NCI-H774 (cell line): ENCODE results near the gene PRXL2C.

Experiments
- DNase-seq: peaks from one replicate; lab custom pipeline; 2025; lab: John Stamatoyannopoulos, UW

The PRXL2C gene

GRCh38 chr9:96612105-96612965, 42.8 kb downstream of the PRXL2C start:
- DNase-seq = no peak

- no peak for DNase-seq
Measured at GRCh38 chr9:96611302-96611701, 43.8 kb downstream of the PRXL2C start.

GRCh38 chr9:96609732-96610131, 45.4 kb downstream of the PRXL2C start:
- DNase-seq = no peak

- DNase-seq = no peak
Measured at GRCh38 chr9:96607971-96608370, 47.1 kb downstream of the PRXL2C start.

GRCh38 chr9:96605328-96605727, 49.8 kb downstream of the PRXL2C start:
- DNase-seq = no peak

- DNase-seq = no peak
Measured at GRCh38 chr9:96604004-96604319, 51.2 kb downstream of the PRXL2C start.

- DNase-seq = no peak
Measured at GRCh38 chr9:96603305-96604003, 51.7 kb downstream of the PRXL2C start.

- DNase-seq = no peak
Measured at GRCh38 chr9:96599298-96599697, 55.8 kb downstream of the PRXL2C start.

GRCh38 chr9:96596601-96597111, 58.5 kb downstream of the PRXL2C start:
- no peak for DNase-seq
